ENCODE data around the gene TTF2.
"Not testable (repeated sequence)": the region's sequence is repeated elsewhere in the genome, so short reads cannot be mapped to it uniquely, and the experiment has no call there.

Gene TTF2

GRCh38 chr1:117119144-117119543, 59.0 kb downstream of the TTF2 start:
- not testable (repeated sequence) for DNase-seq (ENCODE audit: extremely low read depth in 1 of 2, low read depth in 1 of 2)

DNA sequence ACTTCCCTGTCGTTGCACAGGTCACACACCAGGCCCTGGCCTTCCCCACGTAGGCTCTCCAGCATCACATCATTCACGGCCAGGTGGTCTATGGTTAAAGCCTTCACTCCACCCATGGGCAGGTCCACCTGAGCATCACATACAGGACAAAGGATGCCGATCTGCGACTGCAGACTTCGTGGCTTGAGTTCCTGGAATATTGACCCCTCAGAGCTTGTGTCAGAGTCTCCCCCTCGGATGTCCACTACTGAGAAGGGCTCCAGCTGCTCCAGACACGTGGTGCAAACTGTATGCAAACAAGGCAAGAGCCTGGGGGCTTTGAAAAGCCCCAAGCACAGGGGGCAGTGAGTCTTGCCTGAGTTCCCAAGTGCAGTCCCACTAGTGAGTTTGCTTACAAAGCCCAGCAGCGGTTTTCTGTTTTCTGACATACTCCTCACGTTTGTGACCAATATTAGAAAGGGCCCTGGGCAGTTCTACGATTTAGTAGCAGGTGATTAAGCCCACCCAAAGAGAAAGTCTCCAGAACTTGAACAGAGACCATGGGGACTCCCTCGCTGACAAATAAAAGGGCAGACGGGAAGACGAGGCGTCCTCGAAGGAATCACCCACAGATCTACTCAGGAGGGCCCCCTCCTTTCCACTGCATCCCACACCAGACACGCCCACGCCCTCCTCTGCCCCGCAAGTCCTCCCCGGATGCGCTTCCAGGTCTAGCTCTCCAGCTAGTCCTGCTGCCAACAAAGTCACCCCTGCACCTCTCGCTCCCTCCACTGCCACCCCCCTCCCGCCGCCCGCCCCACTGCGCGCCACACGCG, 60.9 kb downstream of the TTF2 start:
- DNase-seq (ENCODE audit: extremely low read depth in 1 of 2, low read depth in 1 of 2), result no peak

DNA sequence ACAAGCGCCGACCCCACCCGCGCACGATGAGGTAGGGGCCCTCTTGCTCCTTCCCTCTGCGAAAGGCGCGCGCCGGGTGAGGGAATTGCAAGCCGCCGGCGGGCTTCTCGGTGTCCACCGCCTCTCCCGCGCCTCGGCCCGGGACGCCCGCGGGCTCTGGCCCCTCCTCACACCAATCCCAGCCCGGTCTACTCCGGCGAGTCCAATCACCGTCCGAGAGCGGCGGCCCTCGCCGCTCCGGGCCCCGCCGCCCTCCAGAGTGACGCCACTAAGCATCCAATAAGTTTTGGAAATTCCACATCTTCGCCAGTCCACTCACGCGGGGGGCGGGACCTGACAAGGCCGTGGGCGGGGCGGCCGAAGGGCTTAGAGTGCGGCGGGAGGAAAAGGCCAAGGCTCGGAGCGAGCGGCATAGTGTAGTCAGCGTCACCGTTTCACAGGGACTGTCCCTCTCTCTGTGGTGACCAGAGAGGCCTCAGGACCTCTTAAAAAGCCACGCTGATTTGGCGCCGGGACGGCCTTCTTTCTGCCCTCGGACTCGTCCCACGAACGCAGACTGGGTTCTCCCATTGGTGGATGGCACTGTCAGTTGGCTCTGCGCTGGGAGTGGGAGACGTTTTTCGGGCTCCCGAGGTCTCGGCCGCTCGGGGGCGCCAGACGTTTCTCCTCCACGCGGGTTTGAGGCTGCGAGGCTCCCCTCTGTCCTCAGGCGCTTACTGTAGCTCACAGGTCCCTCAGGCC, 61.6 kb downstream of the TTF2 start, which contains the start of gene TRIM45:
TRIM45 (minus strand) TSS at position 161 of the 741 bp plus-strand sequence. CDS start 548 bp downstream, outside the sequence.
- peak; percentile 48 to 71 for DNase-seq (ENCODE audit: extremely low read depth in 1 of 2, low read depth in 1 of 2)

DNA sequence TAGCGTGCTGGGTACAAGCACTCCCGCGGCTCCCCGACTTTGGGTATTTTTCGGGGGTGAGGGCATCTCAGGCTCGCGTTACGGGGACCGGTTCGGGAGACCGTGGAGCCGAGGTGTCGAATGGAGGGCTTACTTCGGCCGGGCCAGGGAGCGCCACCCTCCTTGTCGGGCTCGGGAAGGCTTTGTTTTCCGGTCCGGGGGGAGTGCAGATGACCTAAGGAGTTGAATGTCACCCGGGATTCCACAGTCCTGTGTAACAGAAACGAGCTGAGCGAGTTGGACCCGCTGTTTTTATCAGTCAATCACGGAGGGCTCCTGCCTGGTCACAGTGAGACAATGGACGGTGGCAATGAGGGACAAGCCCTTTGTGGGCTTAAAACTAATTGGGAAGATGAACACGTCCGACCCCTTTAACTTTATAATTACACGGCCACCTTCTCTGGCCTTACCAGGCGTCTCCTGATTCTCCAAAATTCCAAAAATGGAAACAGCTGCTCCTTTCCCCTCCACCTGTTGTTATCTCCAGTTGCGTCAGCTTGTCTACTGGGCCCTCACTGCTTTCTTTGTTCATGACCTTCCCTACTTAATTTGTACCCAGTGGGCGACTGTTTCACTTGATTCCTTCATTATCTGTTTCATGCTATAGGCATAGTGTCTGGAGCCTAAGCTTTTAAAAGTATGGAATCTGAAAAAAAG, 62.4 kb downstream of the TTF2 start:
- no peak for DNase-seq (ENCODE audit: extremely low read depth in 1 of 2, low read depth in 1 of 2)

DNA sequence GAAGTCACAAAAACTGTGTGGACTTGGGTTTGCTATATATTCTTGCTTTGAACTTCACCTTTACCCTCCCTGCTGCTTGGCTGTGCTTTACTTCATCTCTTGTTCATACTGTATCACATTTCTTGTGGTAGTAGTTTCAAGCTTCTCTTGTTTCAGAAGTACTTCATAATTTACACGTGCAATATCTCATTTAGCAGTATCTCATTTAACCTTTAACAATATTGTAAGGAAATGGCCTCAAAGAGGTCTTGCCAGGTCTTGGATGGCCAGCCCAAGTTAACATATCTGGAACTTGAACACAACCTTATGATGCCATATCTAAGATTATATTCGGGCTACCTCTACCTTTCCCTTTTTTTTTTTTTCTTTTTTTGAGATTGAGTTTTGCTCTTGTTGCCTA, 63.1 kb downstream of the TTF2 start:
- DNase-seq (ENCODE audit: extremely low read depth in 1 of 2, low read depth in 1 of 2), result no peak

- DNase-seq (ENCODE audit: extremely low read depth in 1 of 2, low read depth in 1 of 2), result no peak
Observed at GRCh38 chr1:117124661-117125060, 64.5 kb downstream of the TTF2 start.

GRCh38 chr1:117127795-117128194, 67.7 kb downstream of the TTF2 start:
- DNase-seq (ENCODE audit: extremely low read depth in 1 of 2, low read depth in 1 of 2), result no peak

DNA sequence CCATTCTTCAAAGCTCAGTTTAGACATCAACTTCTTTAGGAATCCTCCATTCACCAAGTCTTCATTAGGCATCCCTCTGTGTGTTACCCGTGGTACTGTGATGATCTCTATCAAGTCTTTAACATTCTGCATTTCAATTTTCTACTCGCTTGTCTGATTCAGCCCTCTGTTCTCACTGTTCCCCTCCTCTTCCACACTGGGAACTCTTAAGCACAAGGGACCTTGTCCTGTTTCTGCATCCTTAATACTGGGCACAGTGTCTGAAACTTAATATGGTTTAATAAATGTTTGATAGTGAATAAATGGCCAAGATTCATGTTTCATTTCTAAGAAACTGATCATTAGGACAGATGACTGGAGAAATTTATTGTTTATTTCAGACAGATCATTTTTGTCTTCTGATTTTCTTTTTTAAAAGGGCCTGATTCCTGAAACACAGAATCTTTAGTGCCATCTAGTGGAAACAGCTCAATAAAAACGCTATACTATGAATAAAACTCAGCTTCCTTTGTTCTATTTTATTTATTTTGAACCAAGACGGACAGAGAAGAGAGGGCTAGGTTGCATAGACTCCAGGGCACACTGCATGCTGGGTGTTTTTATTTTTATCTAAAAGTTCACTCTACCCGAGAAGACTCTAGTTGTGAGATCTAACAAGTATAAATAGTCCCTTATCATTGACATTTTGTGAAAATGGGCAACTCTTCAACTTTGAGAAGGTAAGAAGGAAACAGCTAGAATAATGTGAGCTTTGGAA, 68.4 kb downstream of the TTF2 start:
- no peak for DNase-seq (ENCODE audit: extremely low read depth in 1 of 2, low read depth in 1 of 2)

- no peak for DNase-seq (ENCODE audit: extremely low read depth in 1 of 2, low read depth in 1 of 2)
Observed at GRCh38 chr1:117130526-117130925, 70.4 kb downstream of the TTF2 start.

- no peak for DNase-seq (ENCODE audit: extremely low read depth in 1 of 2, low read depth in 1 of 2)
Observed at GRCh38 chr1:117135329-117135728, 75.2 kb downstream of the TTF2 start.

DNA sequence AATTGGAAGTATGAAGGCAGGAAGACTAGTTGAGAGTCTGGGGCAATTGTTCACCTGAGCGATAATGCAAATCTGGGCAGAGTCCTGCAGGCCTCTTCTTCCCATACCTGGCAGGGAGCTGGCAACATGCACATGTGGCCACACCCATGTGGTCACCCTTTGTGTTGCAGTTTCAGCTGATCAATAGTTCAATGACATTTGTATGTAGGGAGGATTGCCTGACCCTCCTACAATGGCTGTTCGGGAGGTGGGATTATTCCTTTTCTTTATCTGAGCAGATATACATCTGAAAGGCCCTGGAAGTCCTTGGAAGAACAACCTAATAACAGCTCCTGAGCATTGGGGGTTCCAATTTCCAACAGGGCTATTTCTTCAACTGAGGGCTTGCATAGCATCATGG, 76.6 kb downstream of the TTF2 start:
- no peak for DNase-seq (ENCODE audit: extremely low read depth in 1 of 2, low read depth in 1 of 2)

GRCh38 chr1:117137281-117137855, 77.2 kb downstream of the TTF2 start:
- no peak for DNase-seq (ENCODE audit: extremely low read depth in 1 of 2, low read depth in 1 of 2)

DNA sequence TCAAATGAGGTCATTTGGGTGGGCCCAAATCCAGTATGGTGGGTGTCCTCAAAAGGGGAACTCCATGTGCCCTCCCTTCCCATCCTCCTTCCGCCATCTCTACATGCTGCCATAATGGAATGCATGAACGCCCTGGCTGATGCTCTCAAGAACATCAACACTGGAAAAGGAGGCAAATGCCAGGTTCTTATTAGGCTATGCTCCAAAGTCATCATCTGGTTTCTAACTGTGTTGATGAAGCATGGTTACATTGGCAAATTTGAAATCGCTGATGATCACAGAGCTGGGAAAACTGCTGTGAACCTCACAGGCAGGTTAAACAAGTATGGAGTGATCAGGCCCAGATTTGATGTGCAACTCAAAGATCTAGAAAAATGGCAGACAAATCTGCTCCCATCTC, 78.0 kb downstream of the TTF2 start:
- no peak for DNase-seq (ENCODE audit: extremely low read depth in 1 of 2, low read depth in 1 of 2)

DNA sequence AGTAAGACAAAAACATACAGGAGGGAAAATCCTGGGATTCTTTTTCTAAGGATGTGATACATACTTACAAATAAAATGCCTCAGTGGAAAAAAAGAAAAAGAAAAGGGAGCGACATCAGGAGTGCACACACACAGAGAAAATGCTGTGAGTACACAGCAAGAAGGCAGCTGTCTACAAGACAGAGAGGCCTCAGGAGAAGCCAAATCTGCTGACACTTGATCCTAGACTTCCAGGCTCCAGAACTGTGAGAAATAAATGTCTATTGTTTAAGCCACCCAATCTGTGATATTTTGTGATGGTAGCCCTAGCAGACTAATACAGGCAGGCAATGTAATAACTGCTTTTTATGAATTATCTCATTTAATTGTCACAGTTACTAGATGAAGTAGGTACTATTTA, 78.4 kb downstream of the TTF2 start:
- DNase-seq (ENCODE audit: extremely low read depth in 1 of 2, low read depth in 1 of 2), result no peak

DNA sequence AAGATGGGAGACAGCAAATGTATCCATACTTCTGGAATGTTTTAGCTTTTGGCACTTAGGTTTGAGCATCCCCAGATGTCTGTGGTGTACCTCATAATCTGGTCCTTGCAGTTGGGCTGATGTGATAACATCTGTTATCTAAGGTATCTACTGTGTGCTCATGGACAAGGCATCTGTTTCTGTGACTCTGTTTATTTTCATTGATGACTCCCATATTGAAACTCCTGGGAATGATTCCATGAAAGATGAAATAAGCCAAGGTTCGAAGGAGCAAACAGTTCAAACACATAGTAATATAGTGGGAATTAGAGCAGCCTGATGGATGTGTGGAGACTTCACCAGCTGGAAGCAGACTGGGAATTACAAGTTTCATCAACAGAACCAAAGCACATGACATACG, 82.1 kb downstream of the TTF2 start:
- no peak for DNase-seq (ENCODE audit: extremely low read depth in 1 of 2, low read depth in 1 of 2)

- no peak for DNase-seq (ENCODE audit: extremely low read depth in 1 of 2, low read depth in 1 of 2)
Observed at GRCh38 chr1:117143172-117143571, 83.0 kb downstream of the TTF2 start.

GRCh38 chr1:117143871-117144270, 83.7 kb downstream of the TTF2 start:
- DNase-seq (ENCODE audit: extremely low read depth in 1 of 2, low read depth in 1 of 2), result no peak

DNA sequence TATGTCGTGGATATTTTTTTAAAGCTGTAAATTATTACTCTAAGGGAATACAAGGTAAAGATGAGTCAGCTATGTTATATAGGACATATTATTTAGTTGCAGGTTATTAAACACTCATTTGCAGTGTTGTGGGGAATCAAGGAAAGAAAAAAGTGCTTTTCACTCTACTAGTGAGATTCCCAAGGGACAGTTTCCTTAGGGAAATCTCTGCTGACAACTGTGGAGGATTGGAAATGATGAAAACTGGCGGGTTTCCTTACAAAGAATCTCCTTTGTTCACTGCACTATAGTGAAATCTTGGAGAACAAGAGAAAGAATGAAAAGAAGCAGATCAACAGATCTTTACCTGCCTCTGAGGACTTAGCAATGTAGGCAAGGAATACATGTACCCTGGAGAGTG, 85.9 kb downstream of the TTF2 start:
- DNase-seq (ENCODE audit: extremely low read depth in 1 of 2, low read depth in 1 of 2), result no peak

DNA sequence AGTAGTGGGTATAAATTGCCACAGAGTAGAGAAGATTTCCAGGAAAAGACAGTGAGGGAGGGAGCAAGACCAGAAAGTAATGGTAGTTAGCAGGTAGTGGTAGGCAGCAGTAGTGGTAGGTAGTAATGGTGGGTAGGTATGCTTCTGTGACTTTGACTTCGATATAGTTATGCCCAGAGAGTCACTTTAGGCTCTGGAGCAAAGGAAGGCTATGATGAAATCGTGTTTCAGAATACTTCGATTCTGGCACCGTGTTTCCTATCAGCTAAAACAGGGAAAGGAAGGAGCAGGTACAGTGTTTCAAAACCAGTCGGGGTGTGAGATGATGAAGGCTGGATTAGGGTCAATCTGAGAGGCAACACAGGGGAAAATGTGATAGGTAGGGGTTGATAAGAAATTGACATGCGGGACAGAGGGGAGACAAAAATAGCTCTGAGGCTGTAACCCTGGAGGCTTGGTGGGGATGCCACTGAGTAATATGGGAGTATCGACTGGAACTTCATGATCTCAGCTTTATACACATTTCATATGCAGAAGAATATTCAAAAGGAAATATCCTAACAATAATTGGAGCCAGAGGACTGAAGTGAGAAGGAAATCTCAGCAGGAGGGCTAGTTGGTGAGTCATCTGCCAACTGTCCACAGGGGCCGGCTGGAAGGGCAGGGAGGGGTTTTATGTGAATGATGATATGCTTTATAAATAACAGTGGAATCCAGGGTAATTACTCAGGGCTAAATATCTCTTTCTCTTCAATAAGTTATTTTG, 86.6 kb downstream of the TTF2 start:
- no peak for DNase-seq (ENCODE audit: extremely low read depth in 1 of 2, low read depth in 1 of 2)

DNA sequence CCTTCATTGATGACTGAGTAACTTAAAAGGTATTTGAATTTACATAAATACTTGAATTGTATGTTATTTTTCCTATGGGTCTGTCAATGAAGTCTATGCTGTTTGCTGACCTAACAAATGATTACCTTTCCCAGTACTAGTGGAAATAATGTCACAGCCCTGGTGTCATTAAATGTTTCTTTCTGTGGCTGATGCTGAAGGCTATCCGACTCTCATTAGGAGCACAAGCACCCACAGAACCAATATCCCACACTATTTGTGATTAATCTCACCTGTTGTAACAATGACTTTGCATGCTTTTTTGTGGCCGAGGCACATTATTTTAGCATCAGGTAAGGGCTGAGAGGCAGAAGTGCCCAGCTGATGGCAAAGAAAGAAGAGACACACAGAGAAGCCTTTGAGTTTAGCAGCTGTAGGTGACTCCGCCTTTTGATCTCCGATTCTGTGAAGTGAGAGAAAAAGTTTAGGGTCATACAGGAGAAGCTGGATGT, 87.3 kb downstream of the TTF2 start:
- no peak for DNase-seq (ENCODE audit: extremely low read depth in 1 of 2, low read depth in 1 of 2)

All from activated CD8-positive, alpha-beta memory T cell treated with anti-CD3 and anti-CD28 coated beads for 1 hour (primary cell).